Dedifferentiated amniotic fluid mesenchymal stem cell (primary cell): ENCODE data around the gene SPCS2.
"Not testable (repeated sequence)": the region's sequence is repeated elsewhere in the genome, so short reads cannot be mapped to it uniquely, and the experiment has no call there.

ENCODE experiments used
- DNase-seq: peaks from one replicate; pipeline ENCODE4 v3.0.0-alpha.2; 2016; ENCODE audit errors: extremely low spot score

SPCS2 gene

GRCh38 chr11:74950374-74950969 is 1.4 kb downstream of the SPCS2 start:
- no peak for DNase-seq

- DNase-seq: no peak
Measured at GRCh38 chr11:74951226-74951625, 2.2 kb downstream of the SPCS2 start.

GRCh38 chr11:74952752-74953151 is 3.7 kb downstream of the SPCS2 start:
- no peak for DNase-seq

GRCh38 chr11:74953451-74953850 is 4.4 kb downstream of the SPCS2 start:
- no peak for DNase-seq

GRCh38 chr11:74954199-74954598 is 5.1 kb downstream of the SPCS2 start:
- no peak for DNase-seq

GRCh38 chr11:74956397-74957015 is 7.4 kb downstream of the SPCS2 start:
- no peak for DNase-seq

GRCh38 chr11:74957937-74958629 is 9.0 kb downstream of the SPCS2 start:
- DNase-seq: no peak

GRCh38 chr11:74960128-74960527 is 11.1 kb downstream of the SPCS2 start:
- not testable (repeated sequence) for DNase-seq

- no peak for DNase-seq
Measured at GRCh38 chr11:74966651-74967050, 17.6 kb downstream of the SPCS2 start.

- DNase-seq: no peak
Measured at GRCh38 chr11:74970852-74971395, 21.9 kb downstream of the SPCS2 start.

- DNase-seq: no peak
Measured at GRCh38 chr11:74971424-74971823, 22.4 kb downstream of the SPCS2 start.

- DNase-seq: no peak
Measured at GRCh38 chr11:74978041-74978440, 29.0 kb downstream of the SPCS2 start.

GRCh38 chr11:74980634-74981033 is 31.6 kb downstream of the SPCS2 start:
- no peak for DNase-seq

- DNase-seq: no peak
Measured at GRCh38 chr11:74981888-74982287, 32.8 kb downstream of the SPCS2 start.

GRCh38 chr11:74984070-74984469 is 35.0 kb downstream of the SPCS2 start:
- no peak for DNase-seq

GRCh38 chr11:74984730-74985129 is 35.7 kb downstream of the SPCS2 start:
- no peak for DNase-seq

GRCh38 chr11:74988541-74989259 is 39.6 kb downstream of the SPCS2 start, which contains the start of gene NEU3:
TSS of gene NEU3 (plus strand) at chr11:74988933. CDS start at chr11:74989061, 128 bp downstream.
- DNase-seq: peak; percentile 25

- no peak for DNase-seq
Measured at GRCh38 chr11:74989260-74989638, 40.2 kb downstream of the SPCS2 start.

- not testable (repeated sequence) for DNase-seq
Measured at GRCh38 chr11:74990150-74990549, 41.1 kb downstream of the SPCS2 start.

- no peak for DNase-seq
Measured at GRCh38 chr11:74990941-74991340, 41.9 kb downstream of the SPCS2 start.

GRCh38 chr11:74992852-74993251 is 43.8 kb downstream of the SPCS2 start:
- DNase-seq: no peak

GRCh38 chr11:75000975-75001354 is 51.9 kb downstream of the SPCS2 start:
- DNase-seq: no peak
